B cell (primary cell): Measurements from ENCODE around the gene CENPP. TPM values are rescaled to one million over a fixed set of nuclear protein-coding genes. Genes with fewer than 3 reads are reported as not detected.

Source experiments
- ATAC-seq: fragments of 200-7000 bp; cut with Tn5 transposase; one replicate; pipeline ENCODE4 v1.10.0; 2021; ENCODE audit warnings: low read depth, mild to moderate bottlenecking, moderate number of reproducible peaks, moderate library complexity
- CTCF ChIA-PET: fragments of 350-600 bp; sonication (Branson Sonifier 250); formaldehyde crosslinking; loops from one replicate; lab custom pipeline; 2021; ENCODE audit warnings: antibody characterized with exemption, inconsistent platforms; lab: Charles Lee
- POLR2A ChIA-PET: fragments of 350-600 bp; sonication (Branson Sonifier 250); formaldehyde crosslinking; loops from one replicate; lab custom pipeline; 2021; ENCODE audit warnings: antibody characterized with exemption; lab: Charles Lee
- DNase-seq: peaks from one replicate; pipeline ENCODE4 v3.0.0; 2013
- H2AFZ ChIP-seq: 2 replicates; pipeline ENCODE4 v1.6.1; 2012; ENCODE audit warnings: mild to moderate bottlenecking, low read depth, low read length; ENCODE audit not compliant: insufficient read depth, poor library complexity, severe bottlenecking
- H3K27ac ChIP-seq, 2 donors: 1 replicate in 1 of 2; 2 replicates in 1 of 2; pipeline ENCODE4 v1.5.1; 2012 to 2013; ENCODE audit warnings: low read length in 2 of 2, mild to moderate bottlenecking in 2 of 2, moderate library complexity in 1 of 2
- H3K27me3 ChIP-seq, 4 experiments: fragments of 200-600 bp in 1 of 4; sonication (generic) in 1 of 4; replicated peaks in 1 of 4; 1 replicate in 2 of 4; 2 replicates in 2 of 4; pipeline versions ENCODE4 v1.6.1 to v1.7.0; 2013 to 2016; ENCODE audit warnings: low read length in 3 of 4, mild to moderate bottlenecking in 2 of 4, mixed read lengths in 1 of 4, moderate library complexity in 1 of 4; ENCODE audit not compliant: insufficient read depth in 4 of 4, control insufficient read depth in 3 of 4; ENCODE audit errors: control extremely low read depth in 1 of 4
- H3K36me3 ChIP-seq, 2 experiments: replicated peaks in 1 of 2; 1 replicate in 1 of 2; 2 replicates in 1 of 2; pipeline versions ENCODE4 v1.6.1 to v1.7.1; 2013; ENCODE audit warnings: low read length in 1 of 2; ENCODE audit not compliant: insufficient read depth in 2 of 2, control insufficient read depth in 1 of 2; ENCODE audit errors: control extremely low read depth in 1 of 2, extremely low read depth in 1 of 2
- H3K4me1 ChIP-seq, 2 donors: fragments of 200-600 bp in 1 of 2; sonication (generic) in 1 of 2; 1 replicate in 1 of 2; 2 replicates in 1 of 2; pipeline versions ENCODE4 v1.5.1 to v1.6.1; 2013 to 2017; ENCODE audit warnings: low read length in 2 of 2; ENCODE audit not compliant: control insufficient read depth in 2 of 2, insufficient read depth in 2 of 2
- H3K4me2 ChIP-seq: replicated peaks from 2 replicates; pipeline ENCODE3; 2012; ENCODE audit warnings: mild to moderate bottlenecking, low read depth, low read length; ENCODE audit not compliant: poor library complexity, severe bottlenecking
- H3K4me3 ChIP-seq, 5 experiments: fragments of 200-600 bp in 1 of 5; sonication (generic) in 1 of 5; 1 replicate in 3 of 5; 2 replicates in 2 of 5; pipeline versions ENCODE4 v1.5.1 to v1.7.0; 2011 to 2016; ENCODE audit warnings: low read length in 4 of 5, mild to moderate bottlenecking in 4 of 5, low read depth in 2 of 5, control low read depth in 1 of 5, moderate library complexity in 1 of 5; ENCODE audit not compliant: insufficient read depth in 1 of 5; ENCODE audit errors: control extremely low read depth in 1 of 5, extremely low read depth in 1 of 5
- H3K79me2 ChIP-seq: fragments of 200-600 bp; sonication (generic); one replicate; pipeline ENCODE4 v1.6.0; 2016; ENCODE audit warnings: low read length; ENCODE audit not compliant: control insufficient read depth, insufficient read depth
- H3K9ac ChIP-seq: fragments of 200-600 bp; sonication (generic); 2 replicates; pipeline ENCODE4 v1.6.1; 2017; ENCODE audit warnings: mild to moderate bottlenecking, low read length, moderate library complexity
- H3K9me3 ChIP-seq, 3 donors: one replicate each; pipeline versions ENCODE4 v1.6.1 to v1.7.1; 2013; ENCODE audit warnings: low read length in 2 of 3; ENCODE audit not compliant: control insufficient read depth in 2 of 3, insufficient read depth in 1 of 3; ENCODE audit errors: control extremely low read depth in 1 of 3
- H4K20me1 ChIP-seq: 2 replicates; pipeline ENCODE4 v1.6.0; 2012; ENCODE audit warnings: mild to moderate bottlenecking, low read length; ENCODE audit not compliant: insufficient read depth, control insufficient read depth, poor library complexity, severe bottlenecking
- H3K27ac Mint-ChIP-seq: one replicate; pipeline ENCODE4 v1.8.0; 2021; ENCODE audit warnings: mixed read lengths
- H3K27me3 Mint-ChIP-seq: one replicate; pipeline ENCODE4 v1.8.0; 2021; ENCODE audit warnings: mixed read lengths
- H3K4me1 Mint-ChIP-seq: one replicate; pipeline ENCODE4 v1.8.0; 2021; ENCODE audit warnings: mixed read lengths
- H3K4me3 Mint-ChIP-seq: one replicate; pipeline ENCODE4 v1.8.0; 2021; ENCODE audit warnings: mixed read lengths
- H3K9me3 Mint-ChIP-seq: one replicate; pipeline ENCODE4 v1.8.0; 2022; ENCODE audit warnings: mixed read lengths; ENCODE audit not compliant: insufficient read depth
- CTCF ChIP-seq: fragments of 200-600 bp; IDR thresholded peaks from one replicate; pipeline ENCODE4 v1.8.0; 2022; ENCODE audit warnings: antibody characterized with exemption, mild to moderate bottlenecking
- EZH2 ChIP-seq: IDR thresholded peaks from 2 replicates; pipeline ENCODE4 v1.6.1; 2012; ENCODE audit warnings: borderline replicate concordance, low read depth, mild to moderate bottlenecking, moderate library complexity, low read length; ENCODE audit not compliant: insufficient read depth, poor library complexity, severe bottlenecking
- WGBS: methylation state at CpG from one replicate; pipeline ENCODE4 v1.1.5; 2013; ENCODE audit warnings: missing lambda C conversion rate; ENCODE audit not compliant: insufficient coverage; 5-methylcytosine and 5-hydroxymethylcytosine counted together
- intact Hi-C: fragments of 100-400 bp; cut with micrococcal nuclease; formaldehyde crosslinking; loops from one replicate; pipeline ENCODE4 v1.10.0; 2022
- polyA plus RNA-seq: library from polyadenylated mRNA; depleted of rRNA; stranded (reverse); fragments of >200 nt; gene quantifications from 2 replicates; pipeline ENCODE4 v1.2.3, GENCODE V29; 2012
- total RNA-seq, 2 donors: library from RNA; stranded (reverse); fragments of 120-200 nt in 1 of 2; gene quantifications; 1 replicate in 1 of 2; 2 replicates in 1 of 2; pipeline versions ENCODE4 v1.2.3 to v1.2.4, GENCODE V29; 2013 to 2022

Gene CENPP
- total and polyA plus RNA-seq, 2 donors (not counting 1 experiment from before 2014, with no cell fraction given): 1.4 to 6.2 TPM

DNA sequence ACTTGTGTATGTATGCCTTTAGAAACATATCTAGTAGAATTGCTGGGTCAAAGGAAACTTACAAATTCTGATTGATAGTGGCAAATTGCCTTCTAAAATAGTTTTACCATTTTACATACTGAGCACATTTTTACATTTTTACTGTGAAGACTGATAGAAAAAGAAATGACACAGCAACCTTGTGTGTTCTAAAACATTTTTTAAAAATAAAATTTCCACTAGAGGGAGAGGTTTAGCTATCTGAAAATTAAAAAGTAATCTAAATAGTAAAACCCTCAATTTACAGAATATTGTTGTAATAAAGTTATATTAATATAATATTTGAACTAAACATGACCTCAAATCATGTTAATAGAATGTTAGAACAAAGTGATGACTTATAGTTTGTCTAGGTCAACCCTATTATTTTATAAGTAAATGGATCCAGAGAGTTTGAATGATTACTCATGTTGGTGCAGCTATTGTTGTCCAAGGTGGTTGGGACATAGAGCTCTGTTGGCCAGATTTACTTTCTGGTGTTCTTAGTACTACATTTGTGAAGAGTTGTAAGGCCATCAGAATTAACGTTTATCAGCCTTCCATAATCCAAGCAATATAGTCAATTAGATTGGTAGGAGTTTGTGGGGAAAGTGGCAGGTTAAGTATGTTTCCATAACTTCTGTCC lies 17.2 kb downstream of the CENPP start:
- Histone ChIP-seq H3K27me3 (no peaks in the 10 kb centered on the region), H3K9me3 (peaks cover 0 to 6% (median 0%) of the 10 kb centered on the region in 3 donors), H3K9ac (no peak overlapping the region), H3K36me3 (peaks cover 8 to 14% of the 10 kb centered on the region in 2 experiments), H3K79me2 (no peaks in the 10 kb centered on the region), H3K4me2 (no peak overlapping the region), H3K27ac (no peak overlapping the region), H4K20me1 (no peaks in the 10 kb centered on the region), H3K4me1 (no peaks in the 10 kb centered on the region), H2AFZ (no peak overlapping the region), H3K4me3 (no peak overlapping the region)
- Mint-ChIP-seq H3K9me3 (no peaks in the 10 kb centered on the region), H3K27me3 (no peaks in the 10 kb centered on the region), H3K4me3 (no peak overlapping the region), H3K4me1 (no peaks in the 10 kb centered on the region), H3K27ac (no peak overlapping the region)
- ChIA-PET CTCF (interaction anchor here (1.3 kb wide), 1 partner anchor 9 kb away, joined by 3 read pairs; no protein-coding TSS in a partner anchor), POLR2A (no interaction called here)
- intact Hi-C loops: no loop called here
- WGBS: no CpG with 5 or more reads among the region's 1 CpG
- DNase-seq (no peak), ATAC-seq (no peak)
- no peak for TF ChIP-seq CTCF
- no peak for TF ChIP-seq EZH2

DNA sequence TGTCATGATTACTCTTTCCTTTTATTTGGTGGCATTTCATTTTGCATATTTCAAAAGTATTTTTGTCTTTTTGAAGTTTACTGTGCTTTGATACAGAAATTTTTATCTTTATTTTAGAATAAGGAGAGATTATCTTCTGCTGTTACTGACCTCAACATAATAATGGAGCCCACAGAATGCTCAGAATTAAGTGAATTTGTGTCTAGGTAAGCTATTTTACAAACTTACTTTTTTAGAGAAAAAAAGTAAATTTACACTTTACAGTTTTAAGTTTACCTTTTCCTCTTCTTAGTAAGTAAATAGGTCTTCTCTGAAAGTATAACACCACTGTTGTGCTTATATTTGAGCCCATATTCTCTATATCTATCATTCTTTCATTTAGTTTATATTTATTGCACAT lies 19.8 kb downstream of the CENPP start:
- H3K36me3 ChIP-seq: peaks cover 0 to 2% of the 10 kb centered on the region in 2 experiments
- H3K4me3 ChIP-seq: no peak overlapping the region
- H3K27ac ChIP-seq: no peak overlapping the region
- no peaks in the 10 kb centered on the region for H3K79me2 ChIP-seq
- Mint-ChIP-seq H3K4me1 (no peaks in the 10 kb centered on the region), H3K27me3 (no peaks in the 10 kb centered on the region), H3K4me3 (no peak overlapping the region), H3K27ac (no peak overlapping the region), H3K9me3 (no peaks in the 10 kb centered on the region)
- H3K4me1 ChIP-seq: no peaks in the 10 kb centered on the region
- intact Hi-C loops: no loop called here
- ATAC-seq: no peak
- ChIA-PET POLR2A (no interaction called here), CTCF (no interaction called here)
- H2AFZ ChIP-seq: no peak overlapping the region
- H3K4me2 ChIP-seq: no peak overlapping the region
- peaks cover 0 to 6% (median 0%) of the 10 kb centered on the region in 3 donors for H3K9me3 ChIP-seq
- TF ChIP-seq EZH2 (no peak), CTCF (no peak)
- H3K27me3 ChIP-seq: no peaks in the 10 kb centered on the region
- no peaks in the 10 kb centered on the region for H4K20me1 ChIP-seq
- no peak overlapping the region for H3K9ac ChIP-seq
- DNase-seq: no peak
